K562 (cell line): ENCODE data around the gene C2CD2L. TPM values are rescaled to one million over a fixed set of nuclear protein-coding genes. Genes with fewer than 3 reads are reported as not detected.

Experiments
- ARNT ChIP-seq, 2 experiments: fragments of 450-650 bp; IDR thresholded peaks; 2 replicates each; pipeline ENCODE4 v1.6.1; 2016; ENCODE audit warnings: mild to moderate bottlenecking in 1 of 2
- BHLHE40 ChIP-seq: IDR thresholded peaks from 2 replicates; pipeline ENCODE4 v1.6.1; 2011; ENCODE audit warnings: low read length, improper control_type of control experiment
- CTBP1 ChIP-seq: fragments of 450-650 bp; IDR thresholded peaks from 2 replicates; pipeline ENCODE4 v1.6.1; 2016; ENCODE audit warnings: borderline replicate concordance
- HDAC2 ChIP-seq: fragments of 450-650 bp; IDR thresholded peaks from 2 replicates; pipeline ENCODE4 v1.6.1; 2016; ENCODE audit warnings: mild to moderate bottlenecking
- HMGN3 ChIP-seq: IDR thresholded peaks from 2 replicates; pipeline ENCODE4 v1.6.1; 2011; ENCODE audit warnings: borderline replicate concordance, low read depth, mild to moderate bottlenecking, mixed read lengths, low read length; ENCODE audit not compliant: insufficient read length; ENCODE audit errors: extremely low read depth
- MAZ ChIP-seq, 2 experiments: fragments of 450-650 bp in 1 of 2; sonication (generic) in 1 of 2; formaldehyde crosslinking; IDR thresholded peaks in 1 of 2; conservative IDR thresholded peaks in 1 of 2; 2 replicates each; pipeline versions ENCODE4 v1.4.0 to v1.5.0; 2020; ENCODE audit warnings: mild to moderate bottlenecking in 1 of 2, missing genetic modification reagents in 1 of 2
- MTA2 ChIP-seq: fragments of 450-650 bp; IDR thresholded peaks from 2 replicates; pipeline ENCODE4 v1.6.1; 2016; ENCODE audit warnings: low read depth
- MYC ChIP-seq, 2 experiments: fragments of 250-450 bp in 1 of 2; sonication (Bioruptor Pico) in 1 of 2; IDR thresholded peaks; 2 replicates each; pipeline versions ENCODE4 v1.5.1 to v1.6.1; 2012 to 2021; ENCODE audit warnings: low read depth in 2 of 2, borderline replicate concordance in 1 of 2, improper control_type of control experiment in 1 of 2, low read length in 1 of 2, mild to moderate bottlenecking in 1 of 2, moderate library complexity in 1 of 2
- NFIC ChIP-seq: fragments of 450-650 bp; IDR thresholded peaks from 2 replicates; pipeline ENCODE4 v1.6.1; 2017; ENCODE audit warnings: mild to moderate bottlenecking, inconsistent platforms
- PTBP1 ChIP-seq: fragments of 200-400 bp; formaldehyde crosslinking; IDR thresholded peaks from 2 replicates; pipeline ENCODE4 v1.6.1; 2017; ENCODE audit warnings: low read depth, low read length
- RAD51 ChIP-seq: fragments of 450-650 bp; IDR thresholded peaks from 2 replicates; pipeline ENCODE4 v1.7.1; 2016; ENCODE audit warnings: low read depth, mild to moderate bottlenecking, borderline replicate concordance
- SLC30A9 ChIP-seq: fragments of 250-450 bp; sonication (Bioruptor Pico); IDR thresholded peaks from 2 replicates; pipeline ENCODE4 v1.8.0; 2022; ENCODE audit warnings: mild to moderate bottlenecking, moderate library complexity
- SMAD4 ChIP-seq: fragments of 250-450 bp; sonication (Bioruptor Pico); conservative IDR thresholded peaks from 2 replicates; pipeline ENCODE4 v1.8.0; 2021; ENCODE audit warnings: inconsistent platforms, mild to moderate bottlenecking, moderate library complexity
- SMARCC2 ChIP-seq: fragments of 450-650 bp; IDR thresholded peaks from 2 replicates; pipeline ENCODE4 v1.6.1; 2017; ENCODE audit warnings: antibody characterized with exemption, moderate library complexity, mild to moderate bottlenecking, low read depth
- TEAD4 ChIP-seq, 2 experiments: sonication (generic) in 1 of 2; formaldehyde crosslinking in 1 of 2; IDR thresholded peaks; 2 replicates each; pipeline versions ENCODE4 v1.6.1 to v1.8.0; 2012 to 2022; ENCODE audit warnings: borderline replicate concordance in 1 of 2, inconsistent platforms in 1 of 2, low read length in 1 of 2, mild to moderate bottlenecking in 1 of 2, missing genetic modification reagents in 1 of 2
- ZNF695 ChIP-seq: fragments of 450-650 bp; formaldehyde crosslinking; IDR thresholded peaks from 2 replicates; pipeline ENCODE4 v1.4.0; 2020; ENCODE audit warnings: mild to moderate bottlenecking, moderate library complexity
- polyA plus RNA-seq, 8 experiments: library from polyadenylated mRNA; depleted of rRNA in 4 of 8; stranded (reverse) in 5 of 8; unstranded in 3 of 8; fragments of >200 nt; fragmentation: Nextera tagmentation in 2 of 8; fragmentation: Illumina TruSeq in 1 of 8; extraction: Ambion mirVana in 2 of 8; extraction: Trizol in 1 of 8; gene quantifications; 2 replicates each; pipeline versions ENCODE4 v1.2.1 to v1.2.3, GENCODE V29; 2011 to 2014; ENCODE audit warnings: inconsistent platforms in 1 of 8, missing spikeins in 1 of 8
- total RNA-seq, 7 experiments: library from RNA; depleted of rRNA in 6 of 7; stranded (reverse); fragments of >200 nt in 6 of 7; fragmentation: Illumina TruSeq in 2 of 7; extraction: Trizol in 2 of 7; gene quantifications; 2 replicates each; pipeline versions ENCODE4 v1.2.1 to v1.2.3, GENCODE V29; 2011 to 2021; ENCODE audit warnings: low replicate concordance in 1 of 7
- TF ChIP-seq, protein P1 (sequence below), 2 experiments: fragments of 450-650 bp; IDR thresholded peaks; 2 replicates each; pipeline ENCODE4 v1.6.1; 2018; ENCODE audit warnings: mild to moderate bottlenecking in 2 of 2, low read depth in 1 of 2; ENCODE audit not compliant: partially characterized antibody in 2 of 2
- TF ChIP-seq, protein P2 (sequence below): sonication (generic); formaldehyde crosslinking; IDR thresholded peaks from 2 replicates; pipeline ENCODE4 v1.9.0; 2022; ENCODE audit warnings: mild to moderate bottlenecking, missing genetic modification reagents
- TF ChIP-seq, protein P3 (sequence below), 3 experiments: fragments of 200-800 bp in 1 of 3; fragments of 250-450 bp in 1 of 3; fragments of 450-650 bp in 1 of 3; sonication (Bioruptor Pico) in 1 of 3; sonication (Bioruptor generic) in 1 of 3; formaldehyde crosslinking in 1 of 3; IDR thresholded peaks; 2 replicates each; pipeline versions ENCODE4 v1.6.1 to v1.8.0; 2016 to 2022; ENCODE audit warnings: mild to moderate bottlenecking in 2 of 3, missing genetic modification characterization in 2 of 3, missing compliant biosample characterization in 1 of 3, moderate library complexity in 1 of 3

C2CD2L gene
- total and polyA plus RNA-seq, 9 of the 15 experiments (the other 6 are each of a cell fraction or from before 2014, with no cell fraction given): 0.66 to 41.2 (median 14.8) TPM

GRCh38 chr11:119085437-119085847, 21.7 kb upstream of the C2CD2L start (continued):
- TF ChIP-seq TEAD4 (IDR thresholded peaks at IDR 0.05; ENCODE audit: low read length) (peak; percentile 96), TEAD4 (CRISPR knock-in tag; IDR thresholded peaks at IDR 0.05; ENCODE audit: borderline replicate concordance) (no peak), HDAC2 (peak; percentile 69; the same call in 1 of the 2 replicates), PTBP1 (0 out of 2 replicates have a peak, but pooled peaks have one; percentile 51), SMAD4 (peak; percentile 92), SLC30A9 (CRISPR knock-in tag) (no peak), SMARCC2 (peak; percentile 75; the same call in 1 of the 2 replicates), RAD51 (peak; percentile 9; the same call in 1 of the 2 replicates), HMGN3 (peak; percentile 93), BHLHE40 (peak; percentile 63; the same call in 1 of the 2 replicates), MAZ (CRISPR knock-in tag; conservative IDR thresholded peaks at IDR 0.05 in 1 of 2, IDR thresholded peaks at IDR 0.05 in 1 of 2) (peak in 1 of 2 experiments; percentile 49; a peak in 1 of 4 replicates), MTA2 (peak; percentile 90), MYC (IDR thresholded peaks at IDR 0.05; ENCODE audit: low read depth, low read length) (peak; percentile 40; the same call in 1 of the 2 replicates), MYC (CRISPR knock-in tag; IDR thresholded peaks at IDR 0.05; ENCODE audit: borderline replicate concordance, low read depth) (no peak), ZNF695 (no peak), CTBP1 (peak; percentile 79; the same call in 1 of the 2 replicates), NFIC (peak; percentile 87), ARNT (IDR thresholded peaks at IDR 0.05) (0 out of 4 replicates have a peak, but pooled peaks of 1 of the 2 experiments have one; percentile 26)
- TF ChIP-seq, protein P1, sequence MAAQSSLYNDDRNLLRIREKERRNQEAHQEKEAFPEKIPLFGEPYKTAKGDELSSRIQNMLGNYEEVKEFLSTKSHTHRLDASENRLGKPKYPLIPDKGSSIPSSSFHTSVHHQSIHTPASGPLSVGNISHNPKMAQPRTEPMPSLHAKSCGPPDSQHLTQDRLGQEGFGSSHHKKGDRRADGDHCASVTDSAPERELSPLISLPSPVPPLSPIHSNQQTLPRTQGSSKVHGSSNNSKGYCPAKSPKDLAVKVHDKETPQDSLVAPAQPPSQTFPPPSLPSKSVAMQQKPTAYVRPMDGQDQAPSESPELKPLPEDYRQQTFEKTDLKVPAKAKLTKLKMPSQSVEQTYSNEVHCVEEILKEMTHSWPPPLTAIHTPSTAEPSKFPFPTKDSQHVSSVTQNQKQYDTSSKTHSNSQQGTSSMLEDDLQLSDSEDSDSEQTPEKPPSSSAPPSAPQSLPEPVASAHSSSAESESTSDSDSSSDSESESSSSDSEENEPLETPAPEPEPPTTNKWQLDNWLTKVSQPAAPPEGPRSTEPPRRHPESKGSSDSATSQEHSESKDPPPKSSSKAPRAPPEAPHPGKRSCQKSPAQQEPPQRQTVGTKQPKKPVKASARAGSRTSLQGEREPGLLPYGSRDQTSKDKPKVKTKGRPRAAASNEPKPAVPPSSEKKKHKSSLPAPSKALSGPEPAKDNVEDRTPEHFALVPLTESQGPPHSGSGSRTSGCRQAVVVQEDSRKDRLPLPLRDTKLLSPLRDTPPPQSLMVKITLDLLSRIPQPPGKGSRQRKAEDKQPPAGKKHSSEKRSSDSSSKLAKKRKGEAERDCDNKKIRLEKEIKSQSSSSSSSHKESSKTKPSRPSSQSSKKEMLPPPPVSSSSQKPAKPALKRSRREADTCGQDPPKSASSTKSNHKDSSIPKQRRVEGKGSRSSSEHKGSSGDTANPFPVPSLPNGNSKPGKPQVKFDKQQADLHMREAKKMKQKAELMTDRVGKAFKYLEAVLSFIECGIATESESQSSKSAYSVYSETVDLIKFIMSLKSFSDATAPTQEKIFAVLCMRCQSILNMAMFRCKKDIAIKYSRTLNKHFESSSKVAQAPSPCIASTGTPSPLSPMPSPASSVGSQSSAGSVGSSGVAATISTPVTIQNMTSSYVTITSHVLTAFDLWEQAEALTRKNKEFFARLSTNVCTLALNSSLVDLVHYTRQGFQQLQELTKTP (IDR thresholded peaks at IDR 0.05; ENCODE audit: low read depth in 1 of 2, partially characterized antibody in 2 of 2): peak in 1 of 2 experiments; percentile 25
- TF ChIP-seq, protein P2, sequence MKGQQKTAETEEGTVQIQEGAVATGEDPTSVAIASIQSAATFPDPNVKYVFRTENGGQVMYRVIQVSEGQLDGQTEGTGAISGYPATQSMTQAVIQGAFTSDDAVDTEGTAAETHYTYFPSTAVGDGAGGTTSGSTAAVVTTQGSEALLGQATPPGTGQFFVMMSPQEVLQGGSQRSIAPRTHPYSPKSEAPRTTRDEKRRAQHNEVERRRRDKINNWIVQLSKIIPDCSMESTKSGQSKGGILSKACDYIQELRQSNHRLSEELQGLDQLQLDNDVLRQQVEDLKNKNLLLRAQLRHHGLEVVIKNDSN (CRISPR knock-in tag): no peak
- TF ChIP-seq, protein P3, sequence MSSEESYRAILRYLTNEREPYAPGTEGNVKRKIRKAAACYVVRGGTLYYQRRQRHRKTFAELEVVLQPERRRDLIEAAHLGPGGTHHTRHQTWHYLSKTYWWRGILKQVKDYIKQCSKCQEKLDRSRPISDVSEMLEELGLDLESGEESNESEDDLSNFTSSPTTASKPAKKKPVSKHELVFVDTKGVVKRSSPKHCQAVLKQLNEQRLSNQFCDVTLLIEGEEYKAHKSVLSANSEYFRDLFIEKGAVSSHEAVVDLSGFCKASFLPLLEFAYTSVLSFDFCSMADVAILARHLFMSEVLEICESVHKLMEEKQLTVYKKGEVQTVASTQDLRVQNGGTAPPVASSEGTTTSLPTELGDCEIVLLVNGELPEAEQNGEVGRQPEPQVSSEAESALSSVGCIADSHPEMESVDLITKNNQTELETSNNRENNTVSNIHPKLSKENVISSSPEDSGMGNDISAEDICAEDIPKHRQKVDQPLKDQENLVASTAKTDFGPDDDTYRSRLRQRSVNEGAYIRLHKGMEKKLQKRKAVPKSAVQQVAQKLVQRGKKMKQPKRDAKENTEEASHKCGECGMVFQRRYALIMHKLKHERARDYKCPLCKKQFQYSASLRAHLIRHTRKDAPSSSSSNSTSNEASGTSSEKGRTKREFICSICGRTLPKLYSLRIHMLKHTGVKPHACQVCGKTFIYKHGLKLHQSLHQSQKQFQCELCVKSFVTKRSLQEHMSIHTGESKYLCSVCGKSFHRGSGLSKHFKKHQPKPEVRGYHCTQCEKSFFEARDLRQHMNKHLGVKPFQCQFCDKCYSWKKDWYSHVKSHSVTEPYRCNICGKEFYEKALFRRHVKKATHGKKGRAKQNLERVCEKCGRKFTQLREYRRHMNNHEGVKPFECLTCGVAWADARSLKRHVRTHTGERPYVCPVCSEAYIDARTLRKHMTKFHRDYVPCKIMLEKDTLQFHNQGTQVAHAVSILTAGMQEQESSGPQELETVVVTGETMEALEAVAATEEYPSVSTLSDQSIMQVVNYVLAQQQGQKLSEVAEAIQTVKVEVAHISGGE (CRISPR knock-in tag; IDR thresholded peaks at IDR 0.05): peak in 1 of 3 experiments; percentile 75; a peak in 2 of 6 replicates
